ENCODE data around the gene TMEM141.
"Not testable (repeated sequence)": the region's sequence is repeated elsewhere in the genome, so short reads cannot be mapped to it uniquely, and the experiment has no call there.

The TMEM141 gene

DNA sequence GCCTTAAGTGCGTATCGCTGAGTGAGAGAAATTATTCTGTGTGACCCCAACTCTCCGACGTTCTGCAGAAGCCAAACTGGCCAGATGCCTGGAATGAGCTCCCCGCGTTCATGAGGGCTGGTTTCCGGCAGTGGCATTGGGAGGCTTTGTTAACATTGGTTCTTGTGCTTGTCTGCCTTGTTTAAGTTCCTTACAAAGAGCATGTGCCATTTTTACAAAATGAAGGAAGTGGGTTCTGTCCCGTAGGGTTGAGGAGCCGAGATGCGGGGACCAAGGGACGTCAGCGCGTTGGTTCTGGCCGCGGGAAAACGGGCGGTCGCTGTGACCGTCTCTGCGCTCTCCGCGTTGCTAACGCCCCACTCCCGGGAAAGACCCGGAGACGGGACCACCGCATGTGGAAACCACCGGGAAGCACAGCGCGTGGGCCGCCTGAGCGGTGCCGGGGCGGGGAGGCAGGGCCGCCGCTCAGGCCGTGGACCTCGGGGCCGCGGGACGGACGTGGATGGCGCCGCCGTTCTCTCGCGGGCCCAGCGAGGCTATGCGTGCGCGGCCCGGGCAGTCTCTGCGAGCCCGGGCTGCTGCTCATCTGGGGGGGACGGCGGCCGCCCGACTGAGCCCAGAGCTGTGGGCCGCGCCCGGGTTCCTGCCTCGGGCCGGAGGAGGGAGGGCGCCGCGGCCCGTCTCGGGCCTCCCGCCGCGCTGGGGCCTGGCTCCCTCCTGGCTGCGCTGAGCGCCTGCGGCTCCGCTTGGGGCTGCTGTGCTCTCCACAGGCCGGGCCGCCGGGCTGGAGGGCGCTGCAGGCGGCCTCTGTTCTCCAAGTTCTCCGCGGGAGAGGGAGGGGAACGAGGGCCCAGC, 30.1 kb downstream of the TMEM141 start:
- DNase-seq: no peak

DNA sequence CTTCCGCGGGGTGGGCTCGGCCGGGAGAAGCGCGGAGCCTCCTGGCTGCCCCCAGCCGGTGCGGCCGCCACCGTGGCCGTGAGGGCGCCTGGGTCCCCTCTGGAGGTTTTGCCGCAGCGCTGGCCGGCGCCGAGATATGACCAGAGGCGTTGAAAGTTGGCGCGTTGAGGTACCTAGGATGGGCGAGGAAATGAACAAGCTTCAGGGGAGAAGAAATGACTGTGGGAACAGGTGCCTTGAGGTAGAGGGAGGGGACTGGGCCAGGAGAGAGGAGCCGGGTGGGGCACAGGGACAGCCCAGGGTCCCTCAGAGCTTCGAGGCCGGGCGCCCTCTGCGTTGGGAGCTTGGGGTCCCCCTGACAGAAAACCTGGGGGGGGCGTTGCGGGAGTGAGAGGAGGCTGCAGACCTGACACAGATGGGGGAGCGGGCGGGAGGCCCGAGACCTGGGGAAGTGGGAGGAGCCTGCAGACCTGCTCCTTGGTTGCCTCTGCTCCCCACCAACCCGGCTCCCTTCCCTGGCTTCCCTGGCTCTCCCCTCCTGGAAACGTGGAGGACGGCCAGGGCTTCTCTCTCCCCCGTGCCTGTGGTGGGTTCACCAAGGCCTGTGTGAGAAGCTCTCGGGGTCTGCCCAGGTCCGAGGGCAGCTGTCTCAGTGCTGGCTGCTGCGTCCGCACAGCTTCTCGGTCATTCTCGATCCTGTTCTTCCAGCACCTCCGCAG, 30.8 kb downstream of the TMEM141 start:
- no peak for DNase-seq

DNA sequence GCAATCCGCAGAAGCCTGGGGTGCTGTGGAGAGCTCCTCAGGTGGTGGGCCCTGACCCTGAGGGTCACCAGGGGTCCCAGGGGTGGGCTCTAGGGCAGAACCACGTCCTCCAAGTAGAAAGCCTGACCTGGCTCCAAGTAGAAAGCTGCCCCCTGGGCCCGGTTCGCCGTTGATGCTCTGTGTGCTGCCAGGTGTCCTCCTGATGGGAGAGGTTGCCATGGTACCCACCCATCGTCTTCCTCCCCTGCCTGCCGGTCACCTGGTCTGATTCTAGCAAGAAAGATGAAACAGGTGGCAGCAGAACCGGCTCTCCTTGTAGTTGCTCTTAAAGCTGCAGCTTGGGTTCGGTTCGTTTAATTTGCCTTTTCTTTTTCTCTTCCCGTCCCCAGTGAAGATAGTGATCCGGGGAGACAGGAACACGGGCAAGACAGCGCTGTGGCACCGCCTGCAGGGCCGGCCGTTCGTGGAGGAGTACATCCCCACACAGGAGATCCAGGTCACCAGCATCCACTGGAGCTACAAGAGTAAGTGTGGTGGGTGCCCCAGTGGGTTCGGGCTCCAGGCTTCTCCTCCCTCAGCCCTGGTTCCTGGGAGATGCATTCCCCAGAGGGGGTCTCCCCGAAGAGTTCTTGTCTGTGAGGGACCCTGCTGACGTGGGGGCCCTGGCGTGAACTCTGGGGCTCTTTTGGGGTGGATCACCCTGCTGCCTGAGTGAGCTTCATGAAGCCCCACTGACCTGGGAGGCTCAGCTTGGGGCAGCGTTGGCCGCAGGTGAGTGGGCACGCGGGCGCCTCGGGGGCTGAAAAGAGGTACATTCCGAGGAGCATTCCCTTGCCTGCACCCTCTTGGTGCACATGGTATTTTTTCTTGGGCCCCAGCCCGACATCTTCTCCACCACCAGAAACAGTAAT, 32.2 kb downstream of the TMEM141 start:
- DNase-seq: no peak

DNA sequence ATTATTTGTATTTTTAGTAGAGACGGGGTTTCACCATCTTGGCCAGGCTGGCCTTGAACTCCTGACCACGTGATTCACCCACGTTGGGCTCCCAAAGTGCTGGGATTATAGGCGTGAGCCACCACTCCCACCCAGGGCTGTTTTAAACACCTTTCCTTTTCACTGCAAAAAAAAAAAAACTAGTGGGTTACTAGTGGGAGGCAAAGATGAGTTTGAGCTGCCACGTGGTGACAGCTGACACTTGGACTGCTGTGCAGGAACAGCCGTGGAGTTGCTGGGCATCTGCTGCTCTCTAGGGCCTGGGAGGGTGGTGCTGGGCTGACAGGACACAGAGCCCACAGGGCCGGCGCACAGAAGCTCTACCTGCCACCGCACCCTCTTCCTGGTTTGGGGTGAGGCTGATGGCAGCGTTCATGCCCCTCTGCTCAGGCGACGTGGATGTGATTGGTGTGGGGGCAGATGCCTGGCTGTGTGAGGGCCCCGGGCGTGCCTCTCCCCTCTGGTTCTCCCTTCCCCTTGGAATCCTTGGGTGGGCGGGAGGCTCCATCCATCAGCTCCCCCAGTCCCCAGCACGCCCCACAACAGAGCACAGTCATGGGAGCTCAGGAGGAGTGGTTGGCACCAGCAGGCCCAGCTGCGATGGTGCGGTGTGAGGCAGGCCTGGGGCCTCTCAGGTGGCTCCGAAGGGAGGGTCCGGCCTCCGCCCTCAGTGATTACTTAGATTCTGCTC, 33.5 kb downstream of the TMEM141 start:
- no peak for DNase-seq

DNA sequence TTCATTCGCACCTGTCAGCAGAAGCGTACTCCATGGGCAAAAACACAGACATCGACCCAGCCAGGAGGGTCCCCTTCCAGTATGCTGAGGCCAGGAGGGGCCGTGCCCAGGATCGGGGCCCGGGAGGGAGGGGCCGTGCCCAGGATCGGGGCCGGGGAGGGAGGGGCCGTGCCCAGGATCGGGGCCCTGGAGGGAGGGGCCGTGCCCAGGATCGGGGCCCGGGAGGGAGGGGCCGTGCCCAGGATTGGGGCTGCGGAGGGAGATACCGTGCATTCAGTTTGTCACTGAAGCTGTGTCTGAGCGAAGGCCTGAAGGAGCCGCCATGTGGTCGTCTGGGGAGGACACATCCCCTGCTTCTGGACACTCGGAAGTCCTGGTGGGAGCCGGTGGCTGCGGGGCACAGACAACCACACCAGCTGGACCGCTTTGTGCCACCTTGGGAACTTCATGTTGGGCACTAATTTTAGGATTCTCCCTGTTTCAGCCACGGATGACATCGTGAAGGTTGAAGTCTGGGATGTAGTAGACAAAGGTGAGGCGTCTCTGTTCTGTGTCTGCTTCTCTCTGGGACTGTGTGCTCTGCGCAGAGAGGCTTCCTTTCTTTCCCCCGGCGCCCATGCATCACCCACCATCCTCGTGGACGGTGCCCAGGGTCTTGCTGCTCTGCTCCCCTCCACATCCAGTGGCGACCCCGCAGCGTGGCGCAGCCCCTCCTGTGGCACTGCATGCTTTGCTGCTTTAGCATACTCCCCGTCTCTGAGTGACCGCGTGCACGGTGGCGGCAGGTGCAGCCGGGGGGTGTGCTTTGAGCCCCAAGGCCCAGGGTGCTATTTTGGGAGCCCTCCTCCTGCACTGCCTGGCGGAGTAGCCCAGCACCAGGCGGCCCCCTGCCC, 34.4 kb downstream of the TMEM141 start:
- no peak for DNase-seq

DNA sequence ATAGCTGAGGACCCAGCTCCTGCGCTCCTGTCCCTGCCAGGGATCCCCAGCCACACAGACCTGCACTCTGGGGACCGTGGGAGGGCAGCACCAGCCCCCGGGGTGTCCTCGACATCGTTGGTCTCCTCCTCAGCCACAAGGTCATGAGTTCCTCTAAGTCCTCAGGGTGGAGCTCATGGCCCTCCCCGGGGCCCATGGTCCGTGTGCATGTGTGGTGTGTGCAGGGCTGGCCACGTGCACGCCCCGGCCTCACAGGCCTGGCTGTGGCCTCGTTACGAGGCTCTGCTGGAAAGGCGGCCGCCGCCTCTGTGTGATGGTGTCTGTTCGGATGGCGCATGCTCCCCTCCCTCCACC, 35.0 kb downstream of the TMEM141 start:
- no peak for DNase-seq

DNA sequence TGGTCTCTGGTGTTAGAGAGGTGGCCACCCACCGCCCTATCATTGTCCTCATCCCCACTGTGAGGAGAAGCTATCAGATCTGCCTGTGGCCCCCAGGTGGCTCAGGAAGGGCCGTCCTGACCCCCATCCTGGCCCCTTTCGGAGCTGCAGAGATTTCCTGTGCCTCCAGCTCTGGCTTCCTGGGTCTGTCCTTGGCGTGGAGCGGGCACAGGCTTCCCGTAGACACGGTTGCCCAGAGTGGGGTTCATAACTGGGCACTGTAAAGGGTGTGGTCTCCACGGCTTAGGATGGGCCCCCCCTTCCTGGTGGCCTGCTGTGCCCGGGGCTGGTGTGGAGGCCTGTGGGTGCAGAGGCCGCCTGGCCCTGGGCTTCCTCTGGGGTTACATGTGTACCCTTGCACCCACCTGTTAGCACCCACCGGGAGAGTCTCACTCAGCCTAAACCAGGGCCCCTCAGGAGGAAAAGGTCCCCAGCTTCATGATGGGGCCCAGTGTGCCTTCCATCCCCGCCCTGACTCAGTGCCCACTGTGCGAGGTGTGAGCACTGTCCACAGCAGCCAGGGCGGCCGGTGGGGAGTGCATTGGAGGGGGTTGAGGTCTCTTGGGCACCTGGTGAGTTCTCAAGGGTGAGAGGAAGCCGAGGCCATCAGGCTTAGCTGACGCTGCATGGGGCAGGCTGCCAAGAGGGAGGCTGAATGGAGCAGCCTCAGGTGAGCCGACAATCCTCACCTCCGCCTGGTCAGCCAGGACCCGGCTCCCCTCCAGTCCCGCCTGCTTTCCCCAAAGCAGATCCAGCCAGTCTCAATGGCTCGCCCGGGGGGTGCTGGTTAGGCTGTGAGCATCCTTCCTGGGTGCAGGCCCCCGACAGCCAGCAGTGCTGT, 35.8 kb downstream of the TMEM141 start:
- no peak for DNase-seq

DNA sequence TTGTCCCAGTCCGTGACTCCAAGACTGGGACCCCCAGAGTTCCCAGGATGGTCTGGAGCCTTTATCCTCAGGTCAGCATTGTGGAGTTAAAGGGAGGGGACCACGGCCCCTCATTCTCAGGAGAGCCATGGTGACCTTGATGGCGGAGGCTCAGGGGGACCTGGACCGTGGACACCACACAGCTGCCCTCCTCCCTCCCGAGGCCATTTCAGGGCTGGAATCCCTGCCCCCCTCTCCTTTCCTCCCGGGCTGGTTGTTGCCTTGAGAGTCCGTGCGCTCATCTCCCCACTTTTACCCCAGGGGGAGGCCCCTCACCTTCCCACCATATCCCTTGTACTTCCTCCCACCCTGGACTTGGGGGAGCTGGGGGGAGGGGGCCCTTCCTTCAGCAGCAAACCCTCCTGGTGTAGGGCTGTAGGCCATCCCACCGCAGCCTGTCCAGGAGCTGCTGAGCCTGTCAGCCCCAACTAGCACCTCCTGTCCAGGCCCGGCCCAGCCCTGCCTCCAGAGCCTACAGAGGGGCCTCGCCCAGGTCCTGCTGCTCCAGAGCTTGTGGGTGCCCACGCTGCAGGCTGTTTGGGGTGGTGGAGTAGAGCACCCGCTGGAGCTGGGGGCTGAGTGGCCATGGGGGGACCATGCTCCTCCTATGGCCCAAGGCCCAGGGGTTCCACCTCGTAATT, 36.8 kb downstream of the TMEM141 start:
- DNase-seq: no peak

DNA sequence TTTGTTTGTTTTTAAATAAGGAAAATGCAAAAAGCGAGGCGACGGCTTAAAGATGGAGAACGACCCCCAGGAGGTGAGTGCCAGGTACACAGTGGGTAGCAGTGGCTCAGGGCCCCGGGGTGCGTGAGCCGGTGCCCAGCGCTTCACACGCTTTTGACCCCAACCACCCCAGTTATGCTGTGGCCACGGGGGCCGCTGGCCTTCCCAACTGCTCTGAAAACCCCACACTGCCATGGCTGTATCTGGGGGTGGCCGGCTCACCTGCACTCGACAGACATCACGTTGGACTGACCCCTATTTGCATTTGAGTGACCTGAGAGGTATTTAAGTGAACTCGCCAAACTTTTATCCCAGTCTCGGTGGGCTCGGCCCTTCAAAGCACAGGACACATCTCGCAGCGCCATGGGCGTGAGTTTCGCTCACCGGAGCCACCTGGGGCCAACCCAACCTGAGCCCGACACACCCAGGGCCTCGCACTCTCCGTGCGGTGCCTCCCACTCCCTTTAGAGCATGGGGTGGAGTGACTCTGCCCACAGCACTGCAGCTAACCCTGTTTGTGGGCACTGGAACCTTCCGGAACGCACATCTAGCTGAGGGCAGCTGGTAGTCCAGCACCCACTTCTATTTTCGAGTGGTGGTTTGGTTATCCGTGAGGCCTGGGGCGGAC, 37.5 kb downstream of the TMEM141 start:
- no peak for DNase-seq

DNA sequence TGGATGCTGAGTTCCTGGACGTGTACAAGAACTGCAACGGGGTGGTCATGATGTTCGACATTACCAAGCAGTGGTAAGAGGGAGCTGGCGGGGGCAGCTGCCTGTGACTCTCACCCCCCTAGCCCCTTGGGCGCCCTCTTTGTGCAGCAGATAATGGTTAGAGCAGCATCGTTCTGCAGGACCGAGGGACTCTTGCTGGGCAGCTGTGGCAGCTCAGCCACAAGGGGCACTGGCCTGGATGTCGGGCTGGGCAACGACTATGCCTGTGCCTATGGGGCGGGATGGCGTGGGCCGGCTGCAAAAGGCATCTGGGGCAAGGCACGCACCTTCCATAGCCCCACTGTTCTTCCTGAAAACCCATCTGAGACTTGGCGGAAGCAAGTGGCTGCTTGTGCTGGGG, 38.3 kb downstream of the TMEM141 start:
- no peak for DNase-seq

DNA sequence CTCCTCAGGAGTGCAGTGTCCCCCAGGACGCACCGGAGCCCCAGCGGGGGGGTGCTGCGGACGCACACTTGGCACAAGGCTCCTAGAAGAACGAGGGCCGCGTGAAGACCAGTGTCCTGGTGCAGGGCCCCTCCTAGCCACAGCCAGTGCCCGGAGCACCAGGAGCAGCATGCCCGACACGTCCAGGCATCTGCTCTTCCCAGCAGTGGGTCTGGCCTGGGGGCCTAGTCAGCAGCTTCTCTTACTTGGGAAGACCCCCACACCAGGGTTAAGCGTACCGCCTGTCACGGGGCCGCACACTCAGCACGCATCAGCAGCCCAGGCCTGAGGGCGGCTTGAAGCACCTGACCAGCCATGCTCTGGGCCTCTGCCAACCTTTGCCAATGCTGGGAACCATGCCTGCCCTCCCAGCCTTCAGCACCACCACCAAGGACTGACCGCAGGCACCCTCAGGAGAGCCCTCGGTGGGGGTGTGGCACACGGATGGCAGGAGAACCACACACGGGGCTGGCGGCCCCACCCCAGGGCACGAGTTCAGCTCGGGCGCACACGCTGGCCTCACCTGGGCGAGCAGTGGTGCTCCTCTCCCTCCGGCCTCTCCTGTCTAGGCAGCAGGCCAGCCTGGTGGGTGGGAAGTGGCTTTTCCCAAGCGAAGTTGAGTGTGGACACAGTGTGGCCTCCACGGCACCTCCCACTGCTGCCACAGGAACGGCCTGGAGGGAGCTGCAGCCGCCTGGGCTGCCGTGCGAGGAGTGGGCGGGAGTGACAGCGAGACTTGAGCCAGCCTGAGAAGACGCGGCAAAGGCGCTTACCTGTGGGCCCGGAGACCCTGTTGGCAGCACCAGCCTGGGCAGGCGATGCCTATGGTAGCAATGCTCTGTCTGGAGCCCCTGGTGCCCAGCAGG, 39.1 kb downstream of the TMEM141 start:
- DNase-seq: no peak

DNA sequence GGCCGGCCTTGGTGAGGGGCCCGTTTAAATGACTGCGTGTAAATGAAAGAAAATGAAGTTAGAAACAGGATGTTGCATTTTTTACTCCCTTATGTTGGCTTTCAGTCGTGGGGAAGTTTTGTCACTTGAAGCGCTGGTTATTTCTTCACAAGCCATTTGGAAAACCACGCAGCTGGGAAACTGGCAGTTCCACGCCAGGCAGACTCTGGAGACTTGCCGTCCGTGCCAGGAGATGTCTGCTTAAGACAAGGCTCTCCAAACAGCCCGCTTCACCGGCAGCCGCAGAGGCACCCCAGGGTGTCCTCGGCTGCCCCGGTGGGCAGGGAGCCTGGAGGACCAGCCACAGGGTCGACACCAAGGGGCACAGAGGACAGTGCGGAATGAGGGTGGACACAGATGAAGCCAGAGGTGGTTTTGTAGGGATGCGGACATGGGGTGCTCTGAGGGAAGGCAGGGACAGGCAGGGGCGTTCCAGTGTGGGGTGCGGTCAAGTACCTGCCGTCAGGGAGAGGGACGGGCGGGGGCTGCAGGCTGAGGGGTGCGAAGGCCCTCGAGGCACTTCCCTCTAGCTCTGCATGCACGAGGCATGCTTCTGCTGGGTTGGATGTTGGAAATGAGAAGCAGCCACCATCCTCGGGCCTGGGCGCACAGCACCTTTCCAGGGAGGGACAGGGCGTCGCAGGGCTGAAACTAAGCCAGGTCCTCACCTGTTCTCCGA, 40.0 kb downstream of the TMEM141 start:
- DNase-seq: no peak

DNA sequence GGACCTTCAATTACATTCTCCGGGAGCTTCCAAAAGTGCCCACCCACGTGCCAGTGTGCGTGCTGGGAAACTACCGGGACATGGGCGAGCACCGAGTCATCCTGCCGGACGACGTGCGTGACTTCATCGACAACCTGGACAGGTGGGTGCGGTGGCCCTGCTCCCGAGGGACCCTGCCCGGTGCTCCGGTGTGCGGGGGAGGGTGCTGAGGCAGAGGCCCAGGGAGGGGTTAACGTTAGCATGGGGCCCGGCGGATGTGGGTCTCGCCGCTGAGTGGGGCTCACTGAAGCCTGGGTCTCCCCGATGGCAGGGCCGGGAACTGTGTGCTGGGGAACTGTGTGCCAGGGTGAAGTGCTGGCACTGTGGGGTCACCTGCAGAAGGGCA, 40.6 kb downstream of the TMEM141 start:
- no peak for DNase-seq

DNA sequence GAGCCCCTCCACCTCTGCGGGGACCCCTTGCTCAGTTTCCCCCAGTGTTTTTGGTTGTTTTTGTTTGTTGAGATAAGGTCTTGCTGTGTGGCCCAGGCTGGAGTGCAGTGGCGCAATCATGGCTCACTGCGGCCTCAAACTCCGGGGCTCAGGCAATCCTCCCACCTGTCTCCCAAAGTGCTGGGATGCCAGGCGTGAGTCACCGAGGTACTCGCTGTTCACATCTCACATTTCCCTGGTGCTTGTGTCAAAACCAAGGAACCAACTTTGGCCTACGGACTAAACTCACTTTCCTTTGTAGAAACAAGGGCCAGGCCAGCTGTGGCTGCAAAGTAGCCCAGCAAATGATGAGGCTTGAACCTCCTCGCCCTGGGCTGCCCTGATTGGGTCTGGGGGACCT, 41.4 kb downstream of the TMEM141 start:
- DNase-seq: no peak

DNA sequence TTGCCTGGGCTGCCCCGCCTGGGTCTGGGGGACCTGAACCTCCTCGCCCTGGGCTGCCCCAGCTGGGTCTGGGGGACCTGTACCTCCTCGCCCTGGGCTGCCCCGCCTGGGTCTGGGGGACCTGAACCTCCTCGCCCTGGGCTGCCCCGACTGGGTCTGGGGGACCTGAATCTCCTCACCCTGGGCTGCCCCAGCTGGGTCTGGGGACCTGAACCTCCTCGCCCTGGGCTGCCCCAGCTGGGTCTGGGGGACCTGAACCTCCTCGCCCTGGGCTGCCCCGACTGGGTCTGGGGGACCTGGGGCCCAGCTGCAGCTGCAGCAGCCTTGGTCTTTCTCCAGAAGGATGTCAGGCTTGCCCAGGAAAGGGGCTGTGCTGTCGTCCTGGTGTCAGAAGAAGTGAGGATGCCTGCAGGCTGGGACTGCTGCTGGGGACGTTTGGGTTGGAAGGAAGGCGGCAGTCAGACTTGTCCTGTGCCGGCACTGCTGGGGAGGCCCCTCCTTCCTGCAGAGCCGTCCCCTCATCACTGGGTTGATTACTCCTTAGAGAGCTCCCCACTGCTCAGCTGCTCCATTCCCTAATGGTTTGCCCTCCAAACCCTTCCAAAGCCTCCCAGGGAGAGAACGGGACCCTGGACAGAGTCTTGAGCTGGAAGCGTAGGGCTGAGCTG, 42.4 kb downstream of the TMEM141 start:
- DNase-seq: not testable (repeated sequence)

DNA sequence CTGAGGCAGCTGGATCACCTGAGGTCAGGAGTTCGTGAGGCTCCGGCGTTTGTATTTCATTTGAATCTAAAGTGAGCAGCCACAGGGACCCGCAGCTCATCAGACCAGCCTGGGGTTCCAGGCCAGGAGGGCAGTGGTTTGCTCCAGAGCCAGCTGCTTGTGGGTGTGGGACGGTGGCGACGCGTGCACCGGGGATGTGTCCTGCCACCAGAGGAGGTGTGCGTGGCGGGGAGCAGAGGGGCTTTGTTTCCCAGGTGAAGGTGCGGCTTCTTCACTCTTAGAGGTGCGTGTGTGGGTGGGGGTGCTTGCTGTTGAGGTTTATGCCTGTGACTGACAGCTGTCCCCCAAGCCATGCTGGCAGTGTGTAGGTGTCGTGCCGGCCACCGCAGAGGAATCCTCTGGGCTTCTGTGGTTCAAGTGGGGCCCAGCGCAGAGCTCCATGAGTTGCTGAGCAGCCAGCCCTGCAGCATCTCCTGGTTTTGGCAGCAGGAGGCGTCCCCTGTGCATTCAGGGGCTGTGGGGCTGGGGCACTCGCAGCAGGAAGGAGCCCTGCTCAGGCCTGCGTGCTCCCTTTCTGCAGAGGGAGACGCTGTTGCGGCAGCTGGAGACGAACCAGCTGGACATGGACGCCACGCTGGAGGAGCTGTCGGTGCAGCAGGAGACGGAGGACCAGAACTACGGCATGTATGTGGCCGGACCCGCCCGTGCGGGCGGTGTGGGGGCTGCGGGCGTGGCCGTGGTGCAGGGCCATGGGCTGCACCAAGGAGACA, 44.2 kb downstream of the TMEM141 start:
- no peak for DNase-seq
